H9 (cell line): ENCODE data around the gene PDE4C. TPM values are rescaled to one million over a fixed set of nuclear protein-coding genes. Genes with fewer than 3 reads are reported as not detected.
A peak's percentile ranks its signal among the peaks of the same experiment; 100 is the strongest.

ENCODE experiments used
- DNase-seq: peaks from one replicate; pipeline ENCODE4 v3.0.0-alpha.2; 2017
- H2AFZ ChIP-seq: one replicate; pipeline ENCODE4 v1.6.1; 2013; ENCODE audit warnings: mild to moderate bottlenecking, low read length, control low read depth, moderate library complexity
- H2AK5ac ChIP-seq: 2 replicates; pipeline ENCODE4 v1.6.1; 2013; ENCODE audit warnings: low read length, control low read depth, mixed read lengths; ENCODE audit not compliant: insufficient read length
- H2BK120ac ChIP-seq: one replicate; pipeline ENCODE4 v1.6.1; 2013; ENCODE audit warnings: low read depth, mild to moderate bottlenecking, low read length, control low read depth, inconsistent platforms; ENCODE audit not compliant: poor library complexity, severe bottlenecking
- H2BK12ac ChIP-seq: 2 replicates; pipeline ENCODE4 v1.6.1; 2013; ENCODE audit warnings: low read length, control low read depth, mixed read lengths, low read depth; ENCODE audit not compliant: insufficient read length
- H2BK15ac ChIP-seq: 2 replicates; pipeline ENCODE4 v1.6.1; 2013; ENCODE audit warnings: low read depth, low read length, control low read depth
- H2BK20ac ChIP-seq: one replicate; pipeline ENCODE4 v1.6.1; 2013; ENCODE audit warnings: low read depth, mild to moderate bottlenecking, low read length, control low read depth, inconsistent platforms; ENCODE audit not compliant: poor library complexity, severe bottlenecking
- H2BK5ac ChIP-seq: 2 replicates; pipeline ENCODE4 v1.6.1; 2013; ENCODE audit warnings: low read length, control low read depth, mixed read lengths; ENCODE audit not compliant: insufficient read length
- H3K14ac ChIP-seq: 2 replicates; pipeline ENCODE4 v1.6.1; 2013; ENCODE audit warnings: low read length, control low read depth; ENCODE audit not compliant: insufficient read depth
- H3K18ac ChIP-seq: 2 replicates; pipeline ENCODE4 v1.6.1; 2013; ENCODE audit warnings: low read depth, mild to moderate bottlenecking, mixed read lengths, low read length, control low read depth; ENCODE audit not compliant: insufficient read length
- H3K23ac ChIP-seq: 2 replicates; pipeline ENCODE4 v1.6.1; 2013; ENCODE audit warnings: low read length, control low read depth, mixed read lengths, low read depth; ENCODE audit not compliant: insufficient read length
- H3K23me2 ChIP-seq: 2 replicates; pipeline ENCODE4 v1.6.1; 2013; ENCODE audit warnings: low read depth, mild to moderate bottlenecking, mixed read lengths, low read length, control low read depth; ENCODE audit not compliant: insufficient read length, poor library complexity, severe bottlenecking
- H3K27ac ChIP-seq: 2 replicates; pipeline ENCODE4 v1.5.1; 2013; ENCODE audit warnings: low read length, control low read depth, mixed read lengths, low read depth; ENCODE audit not compliant: insufficient read length
- H3K27me3 ChIP-seq: 2 replicates; pipeline ENCODE4 v1.6.1; 2013; ENCODE audit warnings: low read length, control low read depth, inconsistent platforms; ENCODE audit not compliant: insufficient read depth
- H3K4ac ChIP-seq: 2 replicates; pipeline ENCODE4 v1.6.1; 2013; ENCODE audit warnings: low read depth, mild to moderate bottlenecking, control low read depth, inconsistent platforms, low read length, moderate library complexity
- H3K4me1 ChIP-seq: 2 replicates; pipeline ENCODE4 v1.6.1; 2013; ENCODE audit warnings: low read length, control low read depth, inconsistent platforms; ENCODE audit not compliant: insufficient read depth
- H3K4me2 ChIP-seq: 2 replicates; pipeline ENCODE4 v1.6.1; 2013; ENCODE audit warnings: low read length, control low read depth, mixed read lengths; ENCODE audit not compliant: insufficient read length, insufficient read depth
- H3K56ac ChIP-seq: 2 replicates; pipeline ENCODE4 v1.6.1; 2013; ENCODE audit warnings: low read depth, mild to moderate bottlenecking, mixed read lengths, low read length, control low read depth; ENCODE audit not compliant: insufficient read length
- H3K79me1 ChIP-seq: 2 replicates; pipeline ENCODE4 v1.6.1; 2013; ENCODE audit warnings: low read depth, mild to moderate bottlenecking, moderate library complexity, low read length, control low read depth, inconsistent platforms; ENCODE audit not compliant: insufficient read depth, poor library complexity, severe bottlenecking
- H3K79me2 ChIP-seq: 2 replicates; pipeline ENCODE4 v1.6.1; 2013; ENCODE audit warnings: low read length, control low read depth, inconsistent platforms; ENCODE audit not compliant: insufficient read depth
- H3K9ac ChIP-seq: 2 replicates; pipeline ENCODE4 v1.6.1; 2013; ENCODE audit warnings: low read length, control low read depth, mixed read lengths; ENCODE audit not compliant: insufficient read length; ENCODE audit errors: extremely low read depth
- H3K9me3 ChIP-seq: one replicate; pipeline ENCODE4 v1.6.1; 2013; ENCODE audit warnings: low read depth, low read length, inconsistent platforms; ENCODE audit not compliant: control insufficient read depth
- H3T11ph ChIP-seq: one replicate; pipeline ENCODE4 v1.6.1; 2013; ENCODE audit warnings: mild to moderate bottlenecking, low read length, control low read depth, inconsistent platforms
- H4K20me1 ChIP-seq: one replicate; pipeline ENCODE4 v1.6.1; 2013; ENCODE audit not compliant: control insufficient read depth, insufficient read length, insufficient read depth
- H4K5ac ChIP-seq: 2 replicates; pipeline ENCODE4 v1.6.1; 2013; ENCODE audit warnings: low read depth, mild to moderate bottlenecking, mixed read lengths, low read length, control low read depth; ENCODE audit not compliant: insufficient read length
- H4K8ac ChIP-seq: replicated peaks from 2 replicates; pipeline ENCODE4 v1.6.1; 2013; ENCODE audit warnings: low read length, control low read depth, mixed read lengths, low read depth; ENCODE audit not compliant: insufficient read length
- H4K91ac ChIP-seq: 2 replicates; pipeline ENCODE4 v1.6.1; 2013; ENCODE audit warnings: low read depth, mild to moderate bottlenecking, moderate library complexity, mixed read lengths, low read length, control low read depth; ENCODE audit not compliant: insufficient read length
- H3K27ac Mint-ChIP-seq, 3 experiments: 2 replicates in 2 of 3; 3 replicates in 1 of 3; pipeline ENCODE4 v1.8.0; 2020 to 2021; ENCODE audit warnings: mixed read lengths in 3 of 3, mild to moderate bottlenecking in 1 of 3, moderate library complexity in 1 of 3
- H3K27me3 Mint-ChIP-seq: 2 replicates; pipeline ENCODE4 v1.8.0; 2021; ENCODE audit warnings: low read depth, mild to moderate bottlenecking, moderate library complexity, mixed read lengths
- H3K36me3 Mint-ChIP-seq, 3 experiments: 2 replicates in 2 of 3; 3 replicates in 1 of 3; pipeline ENCODE4 v1.8.0; 2020 to 2021; ENCODE audit warnings: low read depth in 3 of 3, mixed read lengths in 3 of 3; ENCODE audit not compliant: insufficient read depth in 1 of 3
- H3K4me1 Mint-ChIP-seq, 2 experiments: 2 replicates each; pipeline ENCODE4 v1.8.0; 2020; ENCODE audit warnings: mixed read lengths in 2 of 2
- H3K4me3 Mint-ChIP-seq, 2 experiments: 2 replicates in 1 of 2; 3 replicates in 1 of 2; pipeline ENCODE4 v1.8.0; 2020 to 2021; ENCODE audit warnings: mild to moderate bottlenecking in 2 of 2, mixed read lengths in 2 of 2, moderate library complexity in 1 of 2
- H3K9me3 Mint-ChIP-seq, 2 experiments: 2 replicates in 1 of 2; 3 replicates in 1 of 2; pipeline ENCODE4 v1.8.0; 2020; ENCODE audit warnings: mild to moderate bottlenecking in 2 of 2, mixed read lengths in 2 of 2, moderate library complexity in 1 of 2
- WGBS: extraction: QIAGEN DNeasy Blood & Tissue Kit; methylation state at CpG from one replicate; pipeline ENCODE4 v1.1.7; 2013; ENCODE audit warnings: missing lambda C conversion rate, low lambda C conversion rate, mixed read lengths; ENCODE audit not compliant: insufficient read length; ENCODE audit errors: extremely low coverage; 5-methylcytosine and 5-hydroxymethylcytosine counted together
- total RNA-seq: library from RNA; stranded (reverse); gene quantifications from 2 replicates; pipeline ENCODE4 v1.2.1, GENCODE V29; 2021
- TF ChIP-seq, protein P1 (sequence below): fragments of 200-600 bp; sonication (generic); conservative IDR thresholded peaks from 3 replicates; pipeline ENCODE4 v1.8.0; 2021; ENCODE audit warnings: antibody characterized with exemption, mild to moderate bottlenecking

Gene PDE4C
- total RNA-seq, 1 experiment from 2014 or later = 1.8 TPM

DNA sequence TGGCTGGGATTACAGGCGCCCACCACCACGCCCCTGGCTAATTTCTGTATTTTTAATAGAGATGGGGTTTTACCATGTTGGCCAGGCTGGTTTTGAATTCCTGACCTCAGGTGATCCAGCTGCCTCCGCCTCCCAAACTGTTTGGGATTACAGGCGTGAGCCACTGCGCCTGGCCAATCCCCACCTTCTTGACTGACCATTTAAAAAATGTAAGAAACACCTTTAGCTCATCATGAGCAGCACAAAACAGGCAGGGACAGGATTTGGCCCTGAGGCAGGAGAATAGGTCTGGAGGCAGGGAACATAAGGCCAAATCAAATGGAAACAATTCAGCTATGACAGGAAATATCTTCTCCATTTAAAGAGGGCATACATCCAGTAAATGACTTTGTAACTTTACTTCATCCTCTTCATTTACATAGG, 34.6 kb downstream of the PDE4C start:
- H4K5ac ChIP-seq = no peak overlapping the region
- H3K4me3 Mint-ChIP-seq = peak overlapping the region; percentile 84 to 90; a peak in 3 of 5 replicates
- H2AK5ac ChIP-seq = no peak overlapping the region
- H3K27ac Mint-ChIP-seq = peak overlapping the region; percentile 88 to 96 (median 95); a peak in 3 of 7 replicates
- no peak overlapping the region for H2BK15ac ChIP-seq
- H3K4me1 ChIP-seq = no peaks in the 10 kb centered on the region; the same call in 1 of the 2 replicates
- peaks cover 2% of the 10 kb centered on the region; the same call in 1 of the 2 replicates for H3K79me2 ChIP-seq
- no peak overlapping the region for H4K8ac ChIP-seq
- no peaks in the 10 kb centered on the region for H4K20me1 ChIP-seq
- no peak overlapping the region for H3K9ac ChIP-seq
- H3K14ac ChIP-seq = no peak overlapping the region
- H4K91ac ChIP-seq = no peak overlapping the region
- no peaks in the 10 kb centered on the region for H3K27me3 ChIP-seq
- no peak overlapping the region for H2BK12ac ChIP-seq
- peaks cover 3 to 13% (median 12%) of the 10 kb centered on the region in 3 experiments; a peak in 6 of 7 replicates for H3K36me3 Mint-ChIP-seq
- no peaks in the 10 kb centered on the region; the same call in 1 of the 2 replicates for H3K27me3 Mint-ChIP-seq
- H3K9me3 Mint-ChIP-seq = no peaks in the 10 kb centered on the region; a peak in 1 of 5 replicates
- no peak overlapping the region for H2BK120ac ChIP-seq
- peak overlapping the region; percentile 85 for H2AFZ ChIP-seq
- no peak for DNase-seq
- H3K18ac ChIP-seq = no peak overlapping the region
- peak overlapping the region; percentile 3 for H3K4me2 ChIP-seq
- no peak overlapping the region for H3T11ph ChIP-seq
- no peak overlapping the region for H3K4ac ChIP-seq
- peaks cover 8% of the 10 kb centered on the region for H3K23me2 ChIP-seq
- WGBS = no CpG with 5 or more reads among the region's 5 CpGs
- peaks cover 6% of the 10 kb centered on the region for H3K79me1 ChIP-seq
- no peak overlapping the region for H2BK20ac ChIP-seq
- peaks cover 17 to 20% of the 10 kb centered on the region in 2 experiments for H3K4me1 Mint-ChIP-seq
- TF ChIP-seq, protein P1, sequence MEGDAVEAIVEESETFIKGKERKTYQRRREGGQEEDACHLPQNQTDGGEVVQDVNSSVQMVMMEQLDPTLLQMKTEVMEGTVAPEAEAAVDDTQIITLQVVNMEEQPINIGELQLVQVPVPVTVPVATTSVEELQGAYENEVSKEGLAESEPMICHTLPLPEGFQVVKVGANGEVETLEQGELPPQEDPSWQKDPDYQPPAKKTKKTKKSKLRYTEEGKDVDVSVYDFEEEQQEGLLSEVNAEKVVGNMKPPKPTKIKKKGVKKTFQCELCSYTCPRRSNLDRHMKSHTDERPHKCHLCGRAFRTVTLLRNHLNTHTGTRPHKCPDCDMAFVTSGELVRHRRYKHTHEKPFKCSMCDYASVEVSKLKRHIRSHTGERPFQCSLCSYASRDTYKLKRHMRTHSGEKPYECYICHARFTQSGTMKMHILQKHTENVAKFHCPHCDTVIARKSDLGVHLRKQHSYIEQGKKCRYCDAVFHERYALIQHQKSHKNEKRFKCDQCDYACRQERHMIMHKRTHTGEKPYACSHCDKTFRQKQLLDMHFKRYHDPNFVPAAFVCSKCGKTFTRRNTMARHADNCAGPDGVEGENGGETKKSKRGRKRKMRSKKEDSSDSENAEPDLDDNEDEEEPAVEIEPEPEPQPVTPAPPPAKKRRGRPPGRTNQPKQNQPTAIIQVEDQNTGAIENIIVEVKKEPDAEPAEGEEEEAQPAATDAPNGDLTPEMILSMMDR = no peak
- no peak overlapping the region for H3K23ac ChIP-seq
- no peak overlapping the region for H3K27ac ChIP-seq
- H3K9me3 ChIP-seq = no peaks in the 10 kb centered on the region
- no peak overlapping the region for H3K56ac ChIP-seq
- H2BK5ac ChIP-seq = no peak overlapping the region
